Occipital lobe (tissue), 2 donors: ENCODE data around the gene TMEM131. TPM values are rescaled to one million over a fixed set of nuclear protein-coding genes. Genes with fewer than 3 reads are reported as not detected.

Experiments used
- DNase-seq: peaks from one replicate; lab custom pipeline; 2025; lab: John Stamatoyannopoulos, UW
- total RNA-seq: library from RNA; depleted of rRNA; stranded (reverse); fragments of >200 nt; gene quantifications from one replicate; pipeline ENCODE4 v1.2.3, GENCODE V29; 2014

Gene TMEM131
- total RNA-seq, 1 donor from 2014 or later = 42.9 TPM

DNA sequence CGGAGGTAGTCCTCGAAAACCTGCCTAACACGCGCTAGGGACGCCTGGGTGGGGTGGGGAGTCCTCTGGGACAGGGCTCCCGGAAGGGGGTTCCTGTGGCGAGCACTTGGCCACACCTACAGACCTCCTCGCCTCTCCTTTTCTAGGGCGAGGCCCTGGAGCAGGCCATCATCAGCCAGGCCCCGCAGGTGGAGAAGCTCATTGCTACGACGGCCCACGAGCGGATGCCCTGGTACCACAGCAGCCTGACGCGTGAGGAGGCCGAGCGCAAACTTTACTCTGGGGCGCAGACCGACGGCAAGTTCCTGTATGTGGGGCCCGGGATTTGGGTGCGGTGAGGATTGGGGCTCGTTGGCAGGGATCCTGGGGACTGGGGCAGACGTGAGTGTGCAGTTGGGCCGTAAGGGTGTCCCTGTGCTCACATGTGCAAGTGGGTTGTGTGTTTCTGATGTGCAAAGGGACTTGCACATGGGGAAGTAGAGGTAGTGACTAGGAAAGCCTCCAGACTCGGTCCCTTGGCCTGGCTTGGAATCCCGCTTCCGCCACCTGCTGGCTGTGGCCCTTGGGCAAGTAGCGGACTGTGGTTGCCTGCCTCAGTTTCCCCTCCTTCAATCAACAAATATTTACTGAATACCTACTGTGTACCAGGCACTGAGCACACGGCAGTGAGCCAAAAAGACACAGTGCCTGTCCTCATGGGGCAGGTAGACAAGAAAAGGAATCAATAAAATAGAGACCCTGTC lies 270.6 kb downstream of the TMEM131 start:
- DNase-seq = no peak

DNA sequence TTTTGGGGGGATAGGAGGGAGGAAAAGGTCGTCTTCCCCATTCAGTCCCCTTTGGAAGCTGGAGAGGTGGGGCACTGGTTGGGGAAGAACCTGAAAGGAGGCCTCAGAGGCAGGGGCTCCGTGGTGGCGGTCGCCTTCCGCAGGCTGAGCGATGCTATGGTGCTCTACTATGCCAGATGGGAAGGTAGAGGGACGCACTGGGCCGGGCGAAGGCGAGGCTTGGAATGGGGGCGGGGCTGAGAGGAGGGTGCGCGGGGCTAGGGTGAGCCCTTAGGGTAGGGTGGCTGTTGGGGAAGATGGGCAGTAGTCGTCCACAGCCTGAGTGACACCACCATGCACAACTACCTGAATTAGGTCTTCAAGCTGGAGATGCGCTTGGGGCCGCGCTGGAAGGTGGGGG lies 271.2 kb downstream of the TMEM131 start:
- DNase-seq = no peak

GRCh38 chr2:97724073-97724410 lies 271.7 kb downstream of the TMEM131 start:
- no peak for DNase-seq

DNA sequence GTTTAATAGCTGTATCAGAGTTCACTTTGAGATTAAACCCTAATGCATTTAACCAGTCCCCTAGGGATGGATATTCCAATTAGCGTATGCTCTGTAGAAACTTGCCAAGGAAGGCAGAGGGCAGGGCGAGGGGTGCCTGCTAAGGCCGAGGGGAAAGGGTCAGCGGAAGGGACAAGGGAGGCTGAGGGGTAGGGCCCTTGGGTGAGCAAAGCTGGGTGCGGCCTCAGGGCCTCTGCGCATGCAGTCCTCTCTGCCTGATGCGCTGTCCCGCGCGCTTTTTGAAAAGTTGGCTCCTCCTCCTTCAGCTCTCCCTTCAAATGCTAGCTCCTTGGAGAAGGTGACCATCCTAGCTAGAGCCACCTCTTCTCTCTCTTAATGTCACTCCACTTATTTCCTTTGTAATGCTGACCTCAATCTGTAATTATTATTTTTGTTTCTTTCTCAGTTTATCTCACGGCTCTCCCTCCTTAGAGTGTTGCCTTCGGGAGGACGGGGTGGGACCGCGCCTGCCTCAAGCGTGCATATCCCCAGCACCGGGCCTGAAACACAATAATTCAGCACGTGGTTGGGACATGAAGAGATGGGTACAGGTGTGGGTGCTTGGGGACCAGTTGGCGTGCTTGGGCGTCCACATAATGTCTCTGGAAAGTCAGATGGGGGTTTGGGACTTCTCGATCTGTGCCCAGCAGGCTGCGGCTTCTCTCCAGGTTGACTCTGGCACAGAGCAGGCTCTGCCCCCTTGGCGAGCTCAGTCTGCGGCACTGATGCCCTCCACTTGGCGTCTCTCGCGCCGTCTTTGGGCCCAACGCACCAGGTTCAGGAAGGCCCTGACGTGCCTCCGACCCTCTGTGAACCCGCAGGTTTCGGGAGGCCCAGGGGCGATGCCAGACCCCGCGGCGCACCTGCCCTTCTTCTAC lies 272.3 kb downstream of the TMEM131 start:
- DNase-seq = no peak

DNA sequence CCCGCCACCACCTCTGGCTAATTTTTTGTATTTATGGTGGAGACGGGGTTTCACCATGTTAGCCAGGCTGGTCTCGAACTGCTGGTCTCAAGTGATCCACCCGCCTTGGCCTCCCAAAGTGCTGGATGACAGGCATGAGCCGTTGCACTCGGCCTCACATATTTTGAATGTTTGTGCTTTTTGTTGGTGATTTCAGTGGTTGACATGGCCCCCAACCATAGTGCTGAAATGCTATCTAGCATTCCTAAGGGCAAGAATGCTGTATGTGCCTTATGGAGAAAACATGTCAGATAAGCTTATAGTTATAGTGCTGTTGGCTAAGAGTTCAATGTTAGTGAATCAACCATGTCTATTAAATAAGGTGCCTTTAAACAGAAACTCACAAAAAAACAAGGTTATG lies 273.5 kb downstream of the TMEM131 start:
- DNase-seq = no peak

- no peak for DNase-seq
Measured at GRCh38 chr2:97720746-97721145, 275.0 kb downstream of the TMEM131 start.

- no peak for DNase-seq
Measured at GRCh38 chr2:97719362-97720155, 276.2 kb downstream of the TMEM131 start.

DNA sequence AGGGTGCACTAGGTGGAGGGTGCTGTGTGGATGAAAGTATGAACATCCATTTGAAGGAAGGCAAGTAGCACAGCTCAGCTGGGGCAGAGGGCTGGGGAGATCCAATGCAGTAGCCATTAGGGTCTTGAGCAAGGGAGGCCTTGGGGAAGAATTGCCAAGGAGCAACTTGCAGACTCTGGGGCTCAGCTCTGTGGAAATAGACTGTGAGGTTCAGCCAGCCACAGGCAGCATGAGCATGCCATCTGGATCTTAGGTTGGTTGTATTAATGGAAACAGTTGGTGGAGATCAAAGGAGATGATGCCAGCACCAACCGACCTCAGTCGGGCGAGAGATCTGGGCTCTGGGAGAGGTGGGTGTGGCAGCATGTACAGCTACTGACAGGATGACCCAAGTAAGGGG lies 276.8 kb downstream of the TMEM131 start:
- no peak for DNase-seq

GRCh38 chr2:97718051-97718882 lies 277.5 kb downstream of the TMEM131 start:
- no peak for DNase-seq

DNA sequence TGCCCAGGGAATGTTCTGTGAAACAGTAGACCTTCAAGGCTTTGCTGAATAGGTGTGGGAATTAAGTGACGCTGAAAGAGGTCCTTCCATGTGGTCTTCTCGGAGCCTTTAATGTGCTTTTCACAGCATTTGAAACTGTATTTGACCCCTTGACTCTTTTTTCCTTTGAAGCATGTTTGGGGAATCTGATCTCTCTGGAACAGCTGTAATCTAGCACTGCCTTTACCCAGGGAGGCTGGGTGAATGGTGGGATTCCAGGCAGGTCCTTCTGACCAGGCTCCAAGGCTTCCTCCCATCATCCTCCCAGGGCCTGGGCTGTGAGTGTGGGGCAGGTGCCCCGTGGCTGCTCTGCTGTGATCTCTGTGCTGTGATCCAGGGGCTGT lies 278.1 kb downstream of the TMEM131 start:
- DNase-seq = no peak

DNA sequence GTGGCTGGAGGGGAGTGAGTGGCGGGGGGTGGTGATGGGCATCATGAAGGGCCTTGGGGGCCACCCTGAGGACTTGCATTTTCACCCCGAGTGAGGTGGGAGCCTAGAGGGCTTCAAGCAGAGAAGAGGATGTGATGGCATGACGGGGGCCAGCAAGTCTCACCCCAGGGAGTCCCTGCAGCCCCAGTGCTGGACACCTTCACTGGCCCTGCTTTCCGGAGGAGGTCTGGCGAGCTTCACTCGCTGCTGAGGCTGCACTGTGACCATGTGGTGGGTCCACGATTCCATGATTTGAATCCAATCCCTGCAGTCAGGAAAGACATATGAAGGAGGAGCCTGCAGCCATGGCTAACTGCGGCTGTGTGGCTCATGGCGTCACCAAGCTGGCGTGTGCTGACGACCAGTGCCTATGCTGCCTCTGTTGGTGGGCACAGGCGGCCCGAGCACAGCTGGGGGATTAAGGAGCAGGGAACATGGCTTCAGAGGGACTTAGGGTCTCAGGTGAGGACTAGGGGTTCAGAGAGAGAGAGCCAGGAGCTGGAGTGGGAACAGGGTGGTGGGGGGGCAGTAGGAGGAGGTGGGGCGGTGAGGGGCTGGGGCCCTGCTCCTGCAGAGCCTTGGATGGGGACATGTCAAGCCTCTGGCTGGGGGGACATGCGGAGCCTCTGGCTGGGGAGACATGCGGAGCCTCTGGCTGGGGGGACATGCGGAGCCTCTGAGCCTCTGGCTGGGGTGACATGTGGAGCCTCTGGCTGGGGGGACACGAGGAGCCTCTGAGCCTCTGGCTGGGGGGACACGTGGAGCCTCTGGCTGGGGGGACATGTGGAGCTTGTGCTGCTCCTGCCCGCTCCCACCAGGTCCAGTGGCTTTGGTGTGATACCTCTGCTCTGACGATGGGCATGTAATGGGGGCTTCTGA lies 278.8 kb downstream of the TMEM131 start:
- no peak for DNase-seq

DNA sequence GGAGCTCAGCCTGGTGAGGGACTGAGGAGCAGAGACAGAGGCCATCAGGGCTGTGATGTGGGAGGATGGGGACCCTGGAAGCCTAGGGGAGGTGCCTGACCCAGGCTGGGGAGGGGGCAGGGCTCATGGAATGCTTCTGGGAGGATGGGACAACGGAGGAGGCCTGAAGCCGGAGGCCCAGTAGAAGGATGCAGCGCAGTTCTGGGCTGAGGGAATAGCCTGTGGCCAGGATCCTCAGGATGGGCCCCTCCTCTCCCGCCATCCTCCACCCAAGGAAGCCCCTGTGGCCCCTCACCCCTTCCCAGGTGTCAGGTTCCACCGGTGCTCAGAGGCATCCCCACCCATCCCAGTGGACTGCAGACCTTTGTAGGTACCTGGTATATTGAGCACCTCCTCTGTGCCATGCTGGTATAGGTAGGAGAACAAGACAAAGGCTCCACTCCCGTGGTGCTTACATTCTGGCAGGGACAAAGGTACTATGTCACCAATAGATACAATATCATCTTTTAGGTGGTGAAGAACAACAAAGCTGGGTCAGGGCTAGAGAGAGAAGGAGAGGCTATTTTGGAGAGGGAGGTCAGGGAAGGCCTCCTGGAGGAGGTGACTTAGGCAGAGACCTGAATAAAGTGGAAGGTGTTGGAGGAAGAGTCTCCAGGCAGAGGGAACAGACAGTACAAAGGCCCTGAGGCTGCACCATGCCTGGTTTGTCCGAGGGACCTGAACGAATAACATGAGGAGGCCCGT lies 279.6 kb downstream of the TMEM131 start:
- no peak for DNase-seq

DNA sequence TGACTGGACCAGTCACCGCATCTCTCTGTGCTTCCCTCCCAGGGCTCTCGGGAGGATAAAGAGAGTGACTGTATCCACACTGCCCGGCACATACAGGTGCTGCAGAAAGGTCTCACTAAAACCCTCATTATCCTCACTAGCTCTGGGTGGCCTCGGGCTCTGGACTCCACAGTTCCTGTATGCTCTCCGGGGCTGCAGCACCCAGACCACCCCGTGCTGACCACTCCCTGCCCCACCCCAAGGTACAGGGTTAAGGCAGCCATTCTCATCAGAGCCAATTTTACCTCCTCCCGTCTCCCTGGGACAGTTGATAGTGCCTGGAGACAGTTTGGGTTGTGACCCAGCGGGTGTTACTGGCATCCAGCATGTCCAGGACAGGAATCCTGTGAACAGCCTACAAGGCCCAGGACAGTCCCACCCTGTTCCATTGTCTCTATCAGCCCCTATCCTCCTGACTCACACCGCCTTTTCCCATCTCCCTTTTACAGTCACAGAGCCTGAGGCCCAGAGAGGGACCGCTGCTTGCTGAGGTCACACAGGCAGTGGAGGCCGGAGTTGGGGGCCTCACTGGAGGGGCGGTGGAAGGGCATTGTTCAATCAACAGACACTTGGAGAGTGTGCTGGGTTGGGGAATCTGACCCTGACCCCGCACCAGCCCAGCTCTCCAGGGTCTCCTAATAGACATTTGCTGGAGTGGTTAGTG lies 280.6 kb downstream of the TMEM131 start:
- no peak for DNase-seq

- DNase-seq = no peak
Measured at GRCh38 chr2:97714084-97714949, 281.4 kb downstream of the TMEM131 start.

DNA sequence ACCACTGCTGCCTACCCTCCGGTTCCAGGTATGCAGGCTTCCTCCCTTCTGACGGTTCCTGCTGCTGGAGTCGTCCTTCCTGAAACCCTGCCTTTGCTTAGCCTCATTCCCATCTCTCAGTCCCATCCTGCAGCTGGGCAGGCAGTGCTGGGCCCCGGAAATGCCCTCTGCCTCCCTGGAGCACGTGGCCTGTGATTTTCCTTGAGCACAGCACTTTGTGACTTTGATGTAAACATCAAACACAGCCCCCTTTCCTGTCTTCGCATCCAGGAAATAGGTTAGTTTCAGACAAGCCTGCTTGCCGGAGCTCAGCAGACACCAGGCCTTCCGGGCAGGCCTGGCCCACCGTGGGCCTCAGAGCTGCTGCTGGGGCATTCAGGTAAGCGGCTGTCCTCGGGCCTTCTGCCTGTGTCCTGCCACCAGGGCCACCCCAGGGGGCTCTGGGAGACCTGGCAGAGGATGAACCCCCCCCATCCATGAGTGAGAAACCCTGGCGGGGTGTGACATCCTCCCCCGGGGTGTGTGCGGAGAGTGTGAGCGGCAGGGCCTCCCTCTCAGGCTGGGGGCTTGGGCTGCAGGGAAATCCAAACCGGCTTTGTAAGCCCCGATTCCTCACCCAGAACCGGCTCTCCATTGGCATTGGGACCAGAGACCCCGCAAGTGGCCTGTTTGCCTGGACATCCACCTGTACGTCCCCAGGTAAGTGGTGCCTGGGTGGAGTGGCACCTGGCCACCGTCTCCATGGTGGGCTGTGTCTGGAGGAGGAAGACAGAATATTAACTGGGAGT lies 282.3 kb downstream of the TMEM131 start, which contains the start of gene ZAP70:
ZAP70 (plus strand) TSS at position 281 of the 788 bp plus-strand sequence. CDS start 10,461 bp downstream, outside the sequence.
- no peak for DNase-seq

GRCh38 chr2:97712693-97713295 lies 283.0 kb downstream of the TMEM131 start:
- DNase-seq = no peak
